Effector memory CD4-positive, alpha-beta T cell (primary cell): ENCODE results near the gene UBE2S.

Experiments used
- DNase-seq, 3 donors: peaks; one replicate each; pipeline ENCODE4 v3.0.0-alpha.2; 2020
- H3K27ac ChIP-seq: 2 replicates; pipeline ENCODE4 v1.7.0; 2013; ENCODE audit warnings: mild to moderate bottlenecking, low read length, moderate library complexity; ENCODE audit not compliant: insufficient read depth, poor library complexity, severe bottlenecking
- H3K27me3 ChIP-seq: replicated peaks from 2 replicates; pipeline ENCODE4 v1.7.0; 2013; ENCODE audit warnings: mild to moderate bottlenecking, low read length; ENCODE audit not compliant: insufficient read depth, control insufficient read depth, poor library complexity, severe bottlenecking
- H3K36me3 ChIP-seq: 2 replicates; pipeline ENCODE4 v1.7.0; 2013; ENCODE audit warnings: mild to moderate bottlenecking, low read length, moderate library complexity; ENCODE audit not compliant: control insufficient read depth, insufficient read depth
- H3K4me1 ChIP-seq: 2 replicates; pipeline ENCODE4 v1.7.0; 2013; ENCODE audit warnings: low read length, mild to moderate bottlenecking; ENCODE audit not compliant: control insufficient read depth, insufficient read depth, poor library complexity, severe bottlenecking
- H3K4me3 ChIP-seq: 2 replicates; pipeline ENCODE4 v1.7.0; 2013; ENCODE audit warnings: low read length, low read depth, mild to moderate bottlenecking; ENCODE audit not compliant: insufficient read depth, poor library complexity, severe bottlenecking
- H3K9me3 ChIP-seq: 2 replicates; pipeline ENCODE4 v1.7.0; 2013; ENCODE audit warnings: mild to moderate bottlenecking, low read length, moderate library complexity; ENCODE audit not compliant: control insufficient read depth

The UBE2S gene

GRCh38 chr19:55384131-55384919, 23.3 kb downstream of the UBE2S start, which contains the start of gene TMEM238:
Gene TMEM238, minus strand, starts transcription at chr19:55384292. Its CDS starts 33 bp downstream, at chr19:55384259.
- H3K27me3 ChIP-seq = no peaks in the 10 kb centered on the region
- no peaks in the 10 kb centered on the region for H3K9me3 ChIP-seq
- peak in 2 of 3 donors; percentile 20 to 25 for DNase-seq
- peaks cover 47% of the 10 kb centered on the region for H3K4me1 ChIP-seq
- H3K36me3 ChIP-seq = peaks cover 26% of the 10 kb centered on the region
- peak within 1 kb of the TSS; percentile 91 for H3K27ac ChIP-seq
- H3K4me3 ChIP-seq = peak within 1 kb of the TSS; percentile 79

GRCh38 chr19:55383279-55384130, 24.1 kb downstream of the UBE2S start:
- H3K36me3 ChIP-seq = peaks cover 18% of the 10 kb centered on the region
- peak overlapping the region; percentile 27 for H3K4me3 ChIP-seq
- H3K4me1 ChIP-seq = peaks cover 43% of the 10 kb centered on the region
- no peaks in the 10 kb centered on the region for H3K27me3 ChIP-seq
- peak overlapping the region; percentile 12 for H3K27ac ChIP-seq
- peak in 2 of 3 donors; percentile 13 to 21 for DNase-seq
- no peaks in the 10 kb centered on the region for H3K9me3 ChIP-seq

GRCh38 chr19:55382522-55383054, 25.0 kb downstream of the UBE2S start:
- Histone ChIP-seq H3K9me3 (no peaks in the 10 kb centered on the region), H3K27ac (no peak overlapping the region), H3K36me3 (peaks cover 9% of the 10 kb centered on the region), H3K27me3 (no peaks in the 10 kb centered on the region), H3K4me3 (no peak overlapping the region), H3K4me1 (peaks cover 35% of the 10 kb centered on the region)
- no peak for DNase-seq

GRCh38 chr19:55382013-55382412, 25.6 kb downstream of the UBE2S start:
- Histone ChIP-seq H3K9me3 (no peaks in the 10 kb centered on the region), H3K27ac (no peak overlapping the region), H3K4me3 (no peak overlapping the region), H3K4me1 (peaks cover 29% of the 10 kb centered on the region), H3K36me3 (peaks cover 3% of the 10 kb centered on the region), H3K27me3 (no peaks in the 10 kb centered on the region)
- DNase-seq = no peak

GRCh38 chr19:55379174-55379573, 28.4 kb downstream of the UBE2S start:
- peaks cover 9% of the 10 kb centered on the region for H3K4me1 ChIP-seq
- no peak for DNase-seq
- peaks cover 13% of the 10 kb centered on the region for H3K27me3 ChIP-seq
- no peaks in the 10 kb centered on the region for H3K9me3 ChIP-seq
- no peaks in the 10 kb centered on the region for H3K36me3 ChIP-seq
- H3K27ac ChIP-seq = no peak overlapping the region
- no peak overlapping the region for H3K4me3 ChIP-seq

GRCh38 chr19:55377356-55378131, 30.0 kb downstream of the UBE2S start:
- H3K4me1 ChIP-seq = no peaks in the 10 kb centered on the region
- H3K4me3 ChIP-seq = no peak overlapping the region
- no peak for DNase-seq
- no peaks in the 10 kb centered on the region for H3K9me3 ChIP-seq
- H3K36me3 ChIP-seq = no peaks in the 10 kb centered on the region
- H3K27ac ChIP-seq = no peak overlapping the region
- peaks cover 29% of the 10 kb centered on the region for H3K27me3 ChIP-seq

- DNase-seq = no peak
- H3K9me3 ChIP-seq = no peaks in the 10 kb centered on the region
- no peak within 1 kb of the TSS for H3K27ac ChIP-seq
- no peaks in the 10 kb centered on the region for H3K4me1 ChIP-seq
- H3K27me3 ChIP-seq = peaks cover 38% of the 10 kb centered on the region
- H3K36me3 ChIP-seq = no peaks in the 10 kb centered on the region
- no peak within 1 kb of the TSS for H3K4me3 ChIP-seq
Measured at GRCh38 chr19:55376241-55376933, 31.2 kb downstream of the UBE2S start, which contains the start of gene TMEM190. Gene TMEM190, plus strand, starts transcription at chr19:55376826. Its CDS starts 28 bp downstream, at chr19:55376854.

- H3K9me3 ChIP-seq = no peaks in the 10 kb centered on the region
- no peaks in the 10 kb centered on the region for H3K36me3 ChIP-seq
- H3K4me3 ChIP-seq = no peak overlapping the region
- no peak for DNase-seq
- peaks cover 54% of the 10 kb centered on the region for H3K27me3 ChIP-seq
- no peak overlapping the region for H3K27ac ChIP-seq
- H3K4me1 ChIP-seq = peaks cover 9% of the 10 kb centered on the region
Measured at GRCh38 chr19:55373993-55374757, 33.4 kb downstream of the UBE2S start.
